HCT116 (cell line): Measurements from ENCODE around the gene SCN3A. TPM values are rescaled to one million over a fixed set of nuclear protein-coding genes. Genes with fewer than 3 reads are reported as not detected.

Experiments used
- ATAC-seq: fragments of 200-7000 bp; cut with Tn5 transposase; 2 replicates; pipeline ENCODE4 v1.9.1; 2020; ENCODE audit warnings: mild to moderate bottlenecking, moderate library complexity
- BruUV-seq: library from RNA; stranded (reverse); fragments of 400-500 nt; replicated peaks from 2 replicates; lab custom pipeline; 2021; lab: Mats Ljungman, UMichigan
- CTCF ChIA-PET: fragments of 300-600 bp; sonication (Branson Sonifier 250); formaldehyde crosslinking; loops from one replicate; lab custom pipeline; 2021; ENCODE audit warnings: antibody characterized with exemption; lab: Charles Lee
- POLR2A ChIA-PET: fragments of 300-600, 350-600 bp; sonication (Branson Sonifier 250); formaldehyde crosslinking; loops from one replicate; lab custom pipeline; 2021; ENCODE audit warnings: antibody characterized with exemption; lab: Charles Lee
- RAD21 ChIA-PET, 2 experiments: fragments of 300-600 bp; sonication (Branson Sonifier 250); formaldehyde crosslinking; loops; one replicate each; lab custom pipeline; 2023; ENCODE audit warnings: low total read pairs in 2 of 2; ENCODE audit not compliant: uncharacterized antibody in 2 of 2, unreplicated experiment in 2 of 2, low non-redundant PET in 1 of 2; lab: Charles Lee
- DNase-seq: peaks from one replicate; pipeline ENCODE4 v3.0.0-alpha.2; 2010; ENCODE audit warnings: low read depth, low spot score
- H2AFZ ChIP-seq: fragments of 200-600 bp; shearing (Covaris generic), sonication (generic); 2 replicates; pipeline ENCODE4 v1.6.1; 2017; ENCODE audit warnings: low read depth, mixed run types, mixed read lengths, antibody characterized with exemption, low read length; ENCODE audit not compliant: poor library complexity, severe bottlenecking
- H3K27ac ChIP-seq: 2 replicates; pipeline ENCODE4 v1.5.1; 2012; ENCODE audit warnings: low read depth, low read length
- H3K27me3 ChIP-seq: fragments of 200-600 bp; sonication (generic); 2 replicates; pipeline ENCODE4 v1.6.1; 2016; ENCODE audit warnings: mixed run types, low read length, mixed read lengths; ENCODE audit not compliant: insufficient read depth
- H3K36me3 ChIP-seq, 2 experiments: fragments of 200-500 bp in 1 of 2; fragments of 200-600 bp in 1 of 2; sonication (Bioruptor generic) in 1 of 2; sonication (generic) in 1 of 2; 2 replicates each; pipeline versions ENCODE4 v1.5.1 to v1.6.1; 2014 to 2016; ENCODE audit warnings: low read length in 2 of 2, inconsistent platforms in 1 of 2, mixed read lengths in 1 of 2, mixed run types in 1 of 2; ENCODE audit not compliant: insufficient read depth in 2 of 2, control insufficient read depth in 1 of 2
- H3K4me1 ChIP-seq, 2 experiments: fragments of 200-600 bp in 1 of 2; sonication (generic) in 1 of 2; 2 replicates each; pipeline versions ENCODE4 v1.5.1 to v1.6.1; 2012 to 2017; ENCODE audit warnings: low read length in 2 of 2, inconsistent platforms in 1 of 2, mild to moderate bottlenecking in 1 of 2, mixed read lengths in 1 of 2, mixed run types in 1 of 2, moderate library complexity in 1 of 2; ENCODE audit not compliant: insufficient read depth in 2 of 2, control insufficient read depth in 1 of 2
- H3K4me2 ChIP-seq: fragments of 200-600 bp; sonication (generic); 2 replicates; pipeline ENCODE4 v1.6.1; 2017; ENCODE audit warnings: mixed run types, low read length, mixed read lengths
- H3K4me3 ChIP-seq, 2 experiments: fragments of 200-600 bp in 1 of 2; sonication (generic) in 1 of 2; replicated peaks in 1 of 2; 2 replicates each; pipeline ENCODE4 v1.5.1; 2011 to 2016; ENCODE audit warnings: low read length in 2 of 2, control low read depth in 1 of 2, low read depth in 1 of 2, mild to moderate bottlenecking in 1 of 2, mixed read lengths in 1 of 2, mixed run types in 1 of 2
- H3K79me2 ChIP-seq: fragments of 200-600 bp; sonication (generic); 2 replicates; pipeline ENCODE4 v1.6.1; 2017; ENCODE audit warnings: mild to moderate bottlenecking, mixed run types, low read length, moderate library complexity, mixed read lengths; ENCODE audit not compliant: insufficient read depth
- H3K9ac ChIP-seq: fragments of 200-600 bp; sonication (generic); 2 replicates; pipeline ENCODE4 v1.6.1; 2016; ENCODE audit warnings: low read length, mixed read lengths
- H3K9me2 ChIP-seq: fragments of 200-600 bp; sonication (generic), shearing (Covaris generic); 2 replicates; pipeline ENCODE4 v1.6.1; 2017; ENCODE audit warnings: mixed run types, mild to moderate bottlenecking, moderate library complexity; ENCODE audit not compliant: insufficient read depth
- H3K9me3 ChIP-seq, 2 experiments: fragments of 200-500 bp in 1 of 2; fragments of 200-600 bp in 1 of 2; sonication (Bioruptor generic) in 1 of 2; sonication (generic) in 1 of 2; 2 replicates each; pipeline ENCODE4 v1.6.1; 2014 to 2017; ENCODE audit warnings: low read length in 2 of 2, mixed read lengths in 2 of 2, inconsistent platforms in 1 of 2, low read depth in 1 of 2, mild to moderate bottlenecking in 1 of 2, mixed run types in 1 of 2, moderate library complexity in 1 of 2; ENCODE audit not compliant: control insufficient read depth in 1 of 2, insufficient read depth in 1 of 2
- H4K20me1 ChIP-seq: fragments of 200-600 bp; sonication (generic), shearing (Covaris generic); 2 replicates; pipeline ENCODE4 v1.6.1; 2017; ENCODE audit warnings: mixed run types, mild to moderate bottlenecking, moderate library complexity; ENCODE audit not compliant: insufficient read depth
- CBX3 ChIP-seq: IDR thresholded peaks from 2 replicates; pipeline ENCODE4 v1.6.1; 2012; ENCODE audit warnings: low read depth
- CEBPB ChIP-seq: IDR thresholded peaks from 2 replicates; pipeline ENCODE4 v1.6.1; 2012; ENCODE audit warnings: low read depth
- CTCF ChIP-seq, 3 experiments: fragments of 200-600 bp in 1 of 3; sonication (generic) in 1 of 3; IDR thresholded peaks in 2 of 3; conservative IDR thresholded peaks in 1 of 3; 2 replicates each; pipeline ENCODE4 v1.5.1; 2012 to 2017; ENCODE audit warnings: low read depth in 2 of 3, low read length in 2 of 3, antibody characterized with exemption in 1 of 3, borderline replicate concordance in 1 of 3, control low read depth in 1 of 3, mild to moderate bottlenecking in 1 of 3, mixed read lengths in 1 of 3, mixed run types in 1 of 3, moderate library complexity in 1 of 3; ENCODE audit not compliant: insufficient read depth in 1 of 3
- EGR1 ChIP-seq: IDR thresholded peaks from 2 replicates; pipeline ENCODE4 v1.6.1; 2012; ENCODE audit warnings: low read depth
- EZH2 ChIP-seq: fragments of 200-600 bp; sonication (generic); IDR thresholded peaks from 2 replicates; pipeline ENCODE4 v1.6.1; 2017; ENCODE audit warnings: antibody characterized with exemption, mixed run types
- EZH2phosphoT487 ChIP-seq: fragments of 200-600 bp; IDR thresholded peaks from 2 replicates; pipeline ENCODE4 v1.6.1; 2018; ENCODE audit warnings: antibody characterized with exemption, borderline replicate concordance
- FOSL1 ChIP-seq: IDR thresholded peaks from 2 replicates; pipeline ENCODE4 v1.6.1; 2012; ENCODE audit warnings: low read depth
- MAX ChIP-seq: IDR thresholded peaks from 2 replicates; pipeline ENCODE4 v1.6.1; 2012
- POLR2AphosphoS5 ChIP-seq: IDR thresholded peaks from 2 replicates; pipeline ENCODE4 v1.6.1; 2011; ENCODE audit warnings: mild to moderate bottlenecking, low read depth, low read length, moderate library complexity
- REST ChIP-seq: IDR thresholded peaks from 2 replicates; pipeline ENCODE4 v1.6.1; 2012; ENCODE audit warnings: low read depth
- SP1 ChIP-seq: IDR thresholded peaks from 2 replicates; pipeline ENCODE4 v1.6.1; 2012; ENCODE audit warnings: low read depth
- TCF7L2 ChIP-seq: IDR thresholded peaks from 2 replicates; pipeline ENCODE4 v1.7.0; 2011; ENCODE audit warnings: borderline replicate concordance, inconsistent platforms; ENCODE audit not compliant: insufficient read depth, insufficient read length; ENCODE audit errors: extremely low read depth
- YY1 ChIP-seq: IDR thresholded peaks from 2 replicates; pipeline ENCODE4 v1.6.1; 2011; ENCODE audit warnings: low read length, low read depth, moderate library complexity, mild to moderate bottlenecking; ENCODE audit not compliant: insufficient replicate concordance; ENCODE audit errors: extremely low read depth
- ZBTB33 ChIP-seq: IDR thresholded peaks from 2 replicates; pipeline ENCODE4 v1.6.1; 2011; ENCODE audit warnings: mild to moderate bottlenecking, low read length, moderate library complexity; ENCODE audit not compliant: insufficient replicate concordance; ENCODE audit errors: extremely low read depth
- ZFX ChIP-seq: fragments of 450-650 bp; IDR thresholded peaks from 2 replicates; pipeline ENCODE4 v1.6.1; 2017
- intact Hi-C: fragments of 100-400 bp; cut with micrococcal nuclease; formaldehyde crosslinking; loops from 2 replicates; pipeline ENCODE4 v1.10.0; 2022
- total RNA-seq: library from RNA; stranded (reverse); gene quantifications from one replicate; pipeline ENCODE4 v1.2.1, GENCODE V29; 2021; ENCODE audit not compliant: unreplicated experiment

Gene SCN3A
- total RNA-seq, 1 experiment from 2014 or later = not detected

- no peak overlapping the region for H3K9ac ChIP-seq
- H3K4me1 ChIP-seq = no peaks in the 10 kb centered on the region
- no peaks in the 10 kb centered on the region for H3K79me2 ChIP-seq
- no peaks in the 10 kb centered on the region for H3K36me3 ChIP-seq
- TF ChIP-seq TCF7L2 (no peak), MAX (no peak), REST (no peak), EZH2 (no peak), CBX3 (no peak), EZH2phosphoT487 (no peak), YY1 (no peak), EGR1 (no peak), ZFX (no peak), CTCF (IDR thresholded peaks at IDR 0.05 in 2 of 3, conservative IDR thresholded peaks at IDR 0.05 in 1 of 3; ENCODE audit: borderline replicate concordance in 1 of 3, insufficient read depth in 1 of 3, low read depth in 2 of 3, low read length in 2 of 3) (no peak), SP1 (no peak), CEBPB (no peak), FOSL1 (no peak), ZBTB33 (no peak), POLR2AphosphoS5 (no peak)
- peaks cover 5% of the 10 kb centered on the region; the same call in 1 of the 2 replicates for H3K27me3 ChIP-seq
- ChIA-PET RAD21 (no interaction called here), CTCF (no interaction called here), POLR2A (no interaction called here)
- no TSS peak for BruUV-seq
- H3K27ac ChIP-seq = no peak overlapping the region
- no peaks in the 10 kb centered on the region for H3K9me3 ChIP-seq
- DNase-seq (no peak), ATAC-seq (no peak)
- no peak overlapping the region for H3K4me2 ChIP-seq
- H4K20me1 ChIP-seq = no peaks in the 10 kb centered on the region
- H3K4me3 ChIP-seq = no peak overlapping the region
- no peak overlapping the region for H2AFZ ChIP-seq
- intact Hi-C loops = no loop called here
- H3K9me2 ChIP-seq = no peaks in the 10 kb centered on the region
These were observed 115.6 kb downstream of the SCN3A start for GRCh38 chr2:165087933-165088901.
